Measurements from ENCODE around the gene PIGZ.

DNA sequence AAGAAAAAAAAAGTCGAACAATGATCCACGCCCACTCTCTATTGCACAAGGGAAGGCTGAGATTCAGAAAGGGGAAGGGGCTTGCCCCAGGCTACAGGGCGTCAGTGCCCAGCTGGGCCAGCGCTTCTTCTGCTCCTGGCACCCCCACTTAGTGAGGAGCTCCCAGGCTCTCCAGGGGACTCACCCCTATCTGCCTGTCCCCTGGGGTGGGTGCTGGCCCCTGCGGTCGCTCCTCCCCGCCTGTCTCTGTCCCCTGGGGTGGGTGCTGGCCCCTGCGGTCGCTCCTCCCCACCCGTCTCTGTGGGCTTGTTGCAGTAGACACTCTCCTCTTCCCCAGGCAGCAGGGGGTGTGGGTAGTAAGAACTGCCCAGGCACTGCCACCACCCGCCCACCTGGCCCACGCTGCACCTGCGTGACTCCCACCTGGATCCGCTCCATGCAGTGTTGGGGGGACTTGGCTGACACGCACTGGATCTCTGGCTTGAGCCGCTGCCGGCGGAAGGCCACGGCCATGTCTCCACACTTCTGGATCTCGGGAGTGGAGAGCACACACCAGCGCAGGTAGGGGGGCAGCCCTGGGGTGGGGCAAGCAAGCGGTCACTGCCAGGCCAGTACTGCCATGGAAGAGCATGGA, 46.4 kb upstream of the PIGZ start:
- TF ChIP-seq, protein P1, sequence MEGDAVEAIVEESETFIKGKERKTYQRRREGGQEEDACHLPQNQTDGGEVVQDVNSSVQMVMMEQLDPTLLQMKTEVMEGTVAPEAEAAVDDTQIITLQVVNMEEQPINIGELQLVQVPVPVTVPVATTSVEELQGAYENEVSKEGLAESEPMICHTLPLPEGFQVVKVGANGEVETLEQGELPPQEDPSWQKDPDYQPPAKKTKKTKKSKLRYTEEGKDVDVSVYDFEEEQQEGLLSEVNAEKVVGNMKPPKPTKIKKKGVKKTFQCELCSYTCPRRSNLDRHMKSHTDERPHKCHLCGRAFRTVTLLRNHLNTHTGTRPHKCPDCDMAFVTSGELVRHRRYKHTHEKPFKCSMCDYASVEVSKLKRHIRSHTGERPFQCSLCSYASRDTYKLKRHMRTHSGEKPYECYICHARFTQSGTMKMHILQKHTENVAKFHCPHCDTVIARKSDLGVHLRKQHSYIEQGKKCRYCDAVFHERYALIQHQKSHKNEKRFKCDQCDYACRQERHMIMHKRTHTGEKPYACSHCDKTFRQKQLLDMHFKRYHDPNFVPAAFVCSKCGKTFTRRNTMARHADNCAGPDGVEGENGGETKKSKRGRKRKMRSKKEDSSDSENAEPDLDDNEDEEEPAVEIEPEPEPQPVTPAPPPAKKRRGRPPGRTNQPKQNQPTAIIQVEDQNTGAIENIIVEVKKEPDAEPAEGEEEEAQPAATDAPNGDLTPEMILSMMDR (IDR thresholded peaks at IDR 0.05; ENCODE audit: low read depth, low read length): no peak
- TF ChIP-seq EZH2phosphoT487 (IDR thresholded peaks at IDR 0.05; ENCODE audit: low read depth): no peak

Data from OCI-LY3 (cell line).